Duodenal mucosa (tissue), 2 donors: Measurements from ENCODE around the gene ZNF407.
A peak's percentile ranks its signal among the peaks of the same experiment; 100 is the strongest.

Source experiments
- H3K27ac ChIP-seq: one replicate; pipeline ENCODE4 v1.7.0; 2013; ENCODE audit warnings: low read depth, low read length
- H3K27me3 ChIP-seq, 2 donors: one replicate each; pipeline ENCODE4 v1.7.0; 2013; ENCODE audit warnings: low read length in 2 of 2, control low read depth in 1 of 2; ENCODE audit not compliant: insufficient read depth in 2 of 2, control insufficient read depth in 1 of 2
- H3K36me3 ChIP-seq, 2 donors: one replicate each; pipeline ENCODE4 v1.7.0; 2013; ENCODE audit warnings: low read length in 2 of 2, control low read depth in 1 of 2; ENCODE audit not compliant: insufficient read depth in 2 of 2, control insufficient read depth in 1 of 2
- H3K4me1 ChIP-seq, 2 donors: one replicate each; pipeline ENCODE4 v1.7.0; 2013; ENCODE audit warnings: low read length in 2 of 2, control low read depth in 1 of 2; ENCODE audit not compliant: insufficient read depth in 2 of 2, control insufficient read depth in 1 of 2
- H3K4me3 ChIP-seq, 2 donors: one replicate each; pipeline ENCODE4 v1.7.0; 2013; ENCODE audit warnings: low read length in 2 of 2, low read depth in 1 of 2
- H3K9ac ChIP-seq, 2 donors: one replicate each; pipeline ENCODE4 v1.7.0; 2013; ENCODE audit warnings: low read length in 2 of 2, low read depth in 1 of 2
- H3K9me3 ChIP-seq, 2 donors: one replicate each; pipeline ENCODE4 v1.7.0; 2013; ENCODE audit warnings: low read length in 2 of 2, control low read depth in 1 of 2; ENCODE audit not compliant: control insufficient read depth in 1 of 2

ZNF407 gene

GRCh38 chr18:75065251-75066000, 467.8 kb downstream of the ZNF407 start:
- no peak overlapping the region for H3K4me3 ChIP-seq
- no peaks in the 10 kb centered on the region for H3K9me3 ChIP-seq
- no peak overlapping the region for H3K9ac ChIP-seq
- H3K27me3 ChIP-seq = no peaks in the 10 kb centered on the region
- H3K4me1 ChIP-seq = peaks cover 0 to 3% of the 10 kb centered on the region in 2 donors
- H3K27ac ChIP-seq = no peak overlapping the region
- peaks cover 0 to 12% of the 10 kb centered on the region in 2 donors for H3K36me3 ChIP-seq

GRCh38 chr18:75066021-75066880, 468.6 kb downstream of the ZNF407 start:
- no peak overlapping the region for H3K4me3 ChIP-seq
- H3K27me3 ChIP-seq = no peaks in the 10 kb centered on the region
- no peak overlapping the region for H3K27ac ChIP-seq
- H3K36me3 ChIP-seq = peaks cover 0 to 12% of the 10 kb centered on the region in 2 donors
- H3K9me3 ChIP-seq = no peaks in the 10 kb centered on the region
- peaks cover 0 to 3% of the 10 kb centered on the region in 2 donors for H3K4me1 ChIP-seq
- no peak overlapping the region for H3K9ac ChIP-seq

- H3K4me3 ChIP-seq = no peak overlapping the region
- no peaks in the 10 kb centered on the region for H3K9me3 ChIP-seq
- H3K27ac ChIP-seq = no peak overlapping the region
- H3K27me3 ChIP-seq = no peaks in the 10 kb centered on the region
- peaks cover 0 to 12% of the 10 kb centered on the region in 2 donors for H3K36me3 ChIP-seq
- peaks cover 0 to 6% of the 10 kb centered on the region in 2 donors for H3K4me1 ChIP-seq
- H3K9ac ChIP-seq = no peak overlapping the region
Measured at GRCh38 chr18:75066936-75067335, 469.3 kb downstream of the ZNF407 start.

GRCh38 chr18:75067996-75068645, 470.5 kb downstream of the ZNF407 start:
- H3K27ac ChIP-seq = no peak overlapping the region
- no peaks in the 10 kb centered on the region for H3K27me3 ChIP-seq

GRCh38 chr18:75068682-75069435, 471.2 kb downstream of the ZNF407 start:
- peaks cover 0 to 4% of the 10 kb centered on the region in 2 donors for H3K36me3 ChIP-seq
- H3K9ac ChIP-seq = no peak overlapping the region
- no peak overlapping the region for H3K4me3 ChIP-seq
- no peak overlapping the region for H3K27ac ChIP-seq
- H3K27me3 ChIP-seq = no peaks in the 10 kb centered on the region
- no peaks in the 10 kb centered on the region for H3K9me3 ChIP-seq
- H3K4me1 ChIP-seq = peaks cover 0 to 6% of the 10 kb centered on the region in 2 donors

More at GRCh38 chr18:75067996-75068645, 470.5 kb downstream of the ZNF407 start:
- Histone ChIP-seq H3K9me3 (no peaks in the 10 kb centered on the region), H3K4me3 (no peak overlapping the region), H3K36me3 (peaks cover 0 to 9% of the 10 kb centered on the region in 2 donors), H3K4me1 (peaks cover 0 to 6% of the 10 kb centered on the region in 2 donors), H3K9ac (no peak overlapping the region)

- Histone ChIP-seq H3K27ac (peak overlapping the region; percentile 33), H3K36me3 (no peaks in the 10 kb centered on the region), H3K9ac (no peak overlapping the region), H3K9me3 (no peaks in the 10 kb centered on the region), H3K4me1 (peaks cover 0 to 6% of the 10 kb centered on the region in 2 donors), H3K4me3 (peak overlapping the region in 1 of 2 donors; percentile 32), H3K27me3 (no peaks in the 10 kb centered on the region)
Measured at GRCh38 chr18:75070235-75070624, 472.6 kb downstream of the ZNF407 start.

GRCh38 chr18:75070625-75071483, 473.2 kb downstream of the ZNF407 start:
- H3K36me3 ChIP-seq = no peaks in the 10 kb centered on the region
- H3K27ac ChIP-seq = peak overlapping the region; percentile 33
- H3K27me3 ChIP-seq = no peaks in the 10 kb centered on the region
- H3K4me1 ChIP-seq = peaks cover 0 to 6% of the 10 kb centered on the region in 2 donors
- H3K4me3 ChIP-seq = peak overlapping the region; percentile 31 to 32
- H3K9me3 ChIP-seq = no peaks in the 10 kb centered on the region
- H3K9ac ChIP-seq = peak overlapping the region in 1 of 2 donors; percentile 2

GRCh38 chr18:75071484-75071785, 473.8 kb downstream of the ZNF407 start:
- Histone ChIP-seq H3K27ac (no peak overlapping the region), H3K4me1 (peaks cover 0 to 6% of the 10 kb centered on the region in 2 donors), H3K4me3 (peak overlapping the region; percentile 31 to 32), H3K36me3 (no peaks in the 10 kb centered on the region), H3K27me3 (no peaks in the 10 kb centered on the region), H3K9me3 (no peaks in the 10 kb centered on the region), H3K9ac (no peak overlapping the region)
